Renal pelvis (tissue), 12 donors: ENCODE data around the gene KIAA0408. TPM values are rescaled to one million over a fixed set of nuclear protein-coding genes. Genes with fewer than 3 reads are reported as not detected.

Experiments
- DNase-seq: peaks from one replicate; pipeline ENCODE4 v3.0.0-alpha.2; 2013
- long read RNA-seq, 16 experiments: transcript quantifications; one replicate each; lab custom pipeline, GENCODE V29; 2026
- polyA plus RNA-seq, 3 donors: library from polyadenylated mRNA; unstranded; fragments of 120-200 nt; gene quantifications; one replicate each; pipeline ENCODE4 v1.2.1, GENCODE V29; 2013; ENCODE audit not compliant: insufficient read length in 3 of 3

Gene KIAA0408
- 1 to 10 TPM; 2.7 to 3.9 (median 3.1) TPM for polyA plus RNA-seq
- long read RNA-seq, donor 1: 0 reads
- long read RNA-seq, donor 2: 0 reads
- long read RNA-seq, donor 3: 0 reads
- long read RNA-seq, donor 4: 0 reads
- long read RNA-seq, donor 5, partial matches to known transcripts: 0 of 1 reads
- long read RNA-seq, donor 5, other reads (novel, unspliced or antisense): 0 of 1 reads
- long read RNA-seq, donor 6: 0 reads
- long read RNA-seq, donor 7: 0 reads
- long read RNA-seq, donor 8: 0 reads
- long read RNA-seq, donor 9, partial matches to known transcripts: 0 of 1 reads
- long read RNA-seq, donor 9, other reads (novel, unspliced or antisense): 0 of 1 reads
- long read RNA-seq, donor 10: 0 reads
- long read RNA-seq, donor 11: 0 reads
- long read RNA-seq, donor 12: 0 reads
- long read RNA-seq, donor 13: 0 reads
- long read RNA-seq, donor 14, partial matches to known transcripts: 0 of 1 reads
- long read RNA-seq, donor 14, other reads (novel, unspliced or antisense): 0 of 1 reads
- long read RNA-seq, donor 15, full-length matches to known transcripts: 2 of 2 reads
- long read RNA-seq, donor 15, partial matches to known transcripts: 0 of 2 reads
- long read RNA-seq, donor 15, other reads (novel, unspliced or antisense): 0 of 2 reads
- long read RNA-seq, donor 16: 0 reads

DNA sequence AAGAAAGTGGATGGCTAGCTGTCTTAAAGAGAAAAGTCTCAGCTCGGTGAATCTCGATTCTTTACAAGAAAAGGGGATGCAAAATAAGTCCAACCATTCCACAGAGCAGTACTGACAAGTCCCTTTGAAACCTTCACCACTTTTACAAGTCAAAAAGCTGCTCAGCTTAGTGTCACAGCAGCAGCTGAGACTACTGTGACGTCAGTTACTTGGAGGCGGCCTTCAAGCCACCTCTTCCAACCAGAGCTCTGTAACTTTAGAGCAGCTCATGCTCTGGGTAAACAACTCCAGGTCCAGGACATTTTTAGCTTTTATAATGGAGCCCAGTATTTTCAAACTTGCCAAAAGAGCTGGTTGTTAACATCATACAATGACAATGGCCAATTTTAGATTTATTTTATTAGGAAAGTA, at the start of gene KIAA0408:
TSS of gene KIAA0408 (minus strand) at position 159 of the 411 bp plus-strand sequence. CDS start 5,408 bp downstream, outside the sequence.
- peak; percentile 75 for DNase-seq

DNA sequence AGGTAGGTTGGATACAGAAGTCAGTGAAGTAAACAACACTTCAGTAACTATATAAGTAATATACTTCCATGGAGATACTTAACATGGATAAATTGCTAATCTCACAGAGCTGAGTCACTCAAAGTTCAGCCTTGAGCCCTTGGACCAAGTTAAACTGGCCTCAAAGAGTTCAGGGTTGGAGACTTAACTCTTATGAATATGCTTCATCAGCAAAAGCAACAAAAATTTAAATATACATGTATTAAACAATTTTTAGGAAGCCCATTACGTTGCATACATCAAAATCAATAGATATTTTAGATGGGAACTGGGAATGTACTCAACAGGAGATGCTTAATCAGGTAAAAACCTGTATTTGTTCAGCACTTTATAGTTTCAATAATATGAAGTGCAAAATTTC, 47.7 kb upstream of the KIAA0408 start:
- no peak for DNase-seq

DNA sequence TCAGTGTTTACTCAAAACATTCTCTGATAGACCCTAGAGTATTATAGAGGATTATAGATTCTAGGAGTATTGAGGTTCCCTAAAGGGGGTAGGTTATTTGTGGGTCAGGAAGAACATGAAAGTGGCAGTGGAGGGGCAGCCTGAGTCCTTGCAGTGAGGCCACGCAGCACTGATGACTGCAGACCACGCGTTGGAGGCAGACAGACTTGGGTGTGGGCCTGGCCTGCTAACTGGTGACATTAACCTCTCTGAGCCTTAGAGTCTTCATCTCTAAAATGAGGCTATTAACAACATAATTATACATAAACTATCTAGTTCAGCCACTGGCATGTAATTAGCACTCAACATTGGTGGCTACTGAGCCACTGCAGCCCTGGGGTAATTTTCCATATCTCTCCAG, 43.8 kb upstream of the KIAA0408 start:
- DNase-seq: no peak

DNA sequence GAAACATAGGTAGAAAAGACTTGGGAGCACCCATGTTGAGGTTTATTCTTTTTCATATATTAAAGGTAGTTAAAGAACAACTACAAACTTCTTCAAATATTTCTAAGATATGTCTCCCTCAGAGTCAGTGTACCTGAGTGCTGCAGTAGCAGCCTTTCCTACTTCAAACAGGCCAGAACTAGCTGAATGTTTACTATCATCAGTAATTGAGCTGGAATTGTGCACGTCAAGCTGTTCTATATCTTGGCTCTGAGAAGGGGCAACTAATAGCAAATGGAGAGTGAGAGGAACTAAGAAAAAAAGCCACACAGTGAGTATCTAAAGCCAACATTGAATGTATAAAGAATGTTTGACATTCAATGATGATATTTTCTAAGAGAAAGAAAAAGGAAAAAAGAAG, 38.2 kb upstream of the KIAA0408 start:
- DNase-seq: no peak

DNA sequence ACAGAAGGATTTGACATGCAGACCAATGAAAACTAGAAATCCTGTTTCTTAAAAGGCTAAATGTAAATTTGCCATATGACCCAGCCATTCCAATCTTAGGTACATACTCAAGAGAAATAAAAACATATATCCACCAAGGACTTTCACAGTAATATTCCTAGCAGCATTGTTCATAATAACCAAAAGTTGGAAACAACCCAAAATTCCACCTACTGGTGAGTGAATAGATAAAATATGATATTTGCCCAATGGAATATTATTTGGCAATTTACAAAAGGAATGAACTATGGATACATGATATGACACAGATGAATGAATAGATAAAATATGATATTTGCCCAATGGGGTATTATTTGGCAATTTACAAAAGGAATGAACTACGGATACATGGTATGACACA, 37.3 kb upstream of the KIAA0408 start:
- DNase-seq: no peak

DNA sequence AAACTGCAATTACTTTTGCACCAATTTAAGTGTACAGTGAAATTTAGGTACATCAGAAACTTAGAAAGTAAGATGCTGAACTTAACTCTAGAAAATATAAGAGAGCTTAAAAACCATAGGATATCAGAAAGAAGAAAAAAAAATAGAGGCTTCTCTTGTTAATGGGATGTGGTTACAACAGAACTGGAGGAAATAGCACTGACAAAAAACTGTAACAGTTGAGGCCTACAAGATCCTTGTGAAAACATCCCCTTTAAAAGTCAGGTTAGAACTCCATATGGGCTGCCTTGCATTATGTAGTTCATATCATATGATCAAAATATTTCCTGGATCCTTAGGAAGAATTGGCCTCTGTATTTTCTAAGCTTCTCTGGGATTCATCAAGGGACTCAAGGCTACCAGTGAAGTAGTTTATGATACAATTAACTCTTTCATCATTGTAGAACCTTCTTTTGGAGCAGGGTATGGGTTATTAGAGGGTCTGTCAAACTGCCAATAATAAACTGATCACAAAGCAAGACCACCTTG, 35.1 kb upstream of the KIAA0408 start:
- no peak for DNase-seq

DNA sequence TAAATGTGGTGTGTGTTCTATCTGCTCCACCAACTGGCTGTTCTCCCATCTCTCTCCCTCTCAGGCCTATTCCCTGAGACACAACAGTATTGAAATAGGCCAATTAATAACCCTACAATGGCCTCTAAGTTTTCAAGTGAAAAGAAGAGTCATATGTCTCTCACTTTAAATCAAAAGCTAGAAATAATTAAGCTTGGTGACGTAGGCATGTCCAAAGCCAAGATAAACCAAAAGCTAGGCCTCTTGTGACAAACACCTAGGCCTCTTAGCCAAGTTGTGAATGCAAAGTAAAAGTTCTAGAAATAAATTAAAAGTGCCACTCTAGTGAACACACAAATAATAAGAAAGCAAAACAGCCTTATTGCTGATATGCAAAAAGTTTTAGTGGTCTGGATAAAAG, 30.1 kb upstream of the KIAA0408 start:
- no peak for DNase-seq

DNA sequence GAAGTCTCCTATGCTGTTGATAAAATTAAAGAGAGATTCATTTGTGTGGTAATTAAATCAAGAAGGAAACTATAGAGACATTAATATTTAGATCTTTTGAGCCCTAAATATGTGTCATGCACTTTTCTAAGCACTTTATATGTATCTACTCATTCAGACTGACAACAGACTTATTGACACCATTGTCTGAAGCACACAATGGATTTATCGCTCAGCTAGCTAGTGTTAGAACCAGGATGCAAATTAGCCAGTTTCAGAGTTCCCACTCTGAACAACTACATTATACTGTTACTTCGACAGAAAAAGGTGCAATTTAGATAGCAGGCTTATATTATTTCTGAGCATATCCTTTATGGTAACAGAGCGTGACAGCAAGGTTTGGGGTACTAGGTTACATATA, 27.7 kb upstream of the KIAA0408 start:
- DNase-seq: no peak

DNA sequence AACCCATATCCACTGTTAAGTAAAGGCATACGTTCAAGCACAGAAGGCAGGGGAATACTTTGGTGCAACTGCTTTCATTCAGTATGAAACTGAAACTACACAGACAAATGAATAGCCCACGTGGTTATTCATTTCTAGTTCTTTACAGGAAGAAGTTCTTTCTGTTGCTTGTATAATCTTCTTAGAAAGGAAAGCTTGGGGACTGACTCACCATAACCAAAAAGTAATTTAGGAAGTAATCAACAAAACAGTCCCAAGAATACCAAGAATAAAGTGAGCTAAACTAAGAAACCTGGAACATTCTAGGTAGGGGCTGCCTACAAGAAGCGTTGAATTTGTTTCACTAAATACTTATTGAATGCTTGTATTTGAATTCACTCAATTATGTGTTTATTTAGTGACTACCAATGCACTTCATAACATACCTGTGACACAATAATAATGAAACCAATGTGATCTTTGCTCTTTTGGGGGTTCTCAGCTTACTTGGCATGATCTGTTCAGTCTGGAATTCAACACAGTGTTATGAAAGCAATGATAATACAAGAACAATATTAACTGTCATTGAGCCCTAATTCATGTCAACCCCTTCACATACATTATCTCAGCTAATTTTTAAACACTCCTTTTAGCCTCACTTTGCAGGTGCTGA, 25.1 kb upstream of the KIAA0408 start:
- no peak for DNase-seq

DNA sequence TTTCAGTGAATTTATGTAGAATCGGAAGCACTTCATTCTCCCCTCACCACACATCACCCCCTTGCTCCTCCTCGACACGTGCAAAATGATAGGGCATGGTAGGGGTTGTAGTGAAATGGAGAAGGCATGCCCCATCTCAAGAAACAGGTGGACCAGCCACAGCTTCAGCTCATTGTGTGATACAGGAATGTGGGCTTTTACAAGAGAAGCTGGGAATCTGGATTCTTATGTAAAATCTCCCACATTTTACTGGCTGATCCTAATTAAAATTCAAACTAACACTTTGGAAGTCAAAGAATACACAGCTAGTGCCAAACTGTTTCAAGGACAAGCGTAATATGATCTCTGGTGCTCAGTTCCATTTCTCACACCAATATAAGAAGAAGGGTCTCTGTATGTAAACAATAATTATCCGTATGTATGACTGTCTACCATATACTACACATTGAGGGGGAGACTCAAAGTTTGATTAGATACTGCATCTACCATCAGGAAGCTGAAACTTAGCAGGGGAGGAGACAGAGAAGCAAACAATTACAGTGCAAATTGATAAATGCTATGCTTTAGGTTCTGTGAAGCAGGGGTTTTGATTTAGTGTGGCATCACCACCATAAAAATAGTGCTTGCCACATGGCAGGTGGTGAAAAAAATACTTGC, 24.3 kb upstream of the KIAA0408 start:
- no peak for DNase-seq

DNA sequence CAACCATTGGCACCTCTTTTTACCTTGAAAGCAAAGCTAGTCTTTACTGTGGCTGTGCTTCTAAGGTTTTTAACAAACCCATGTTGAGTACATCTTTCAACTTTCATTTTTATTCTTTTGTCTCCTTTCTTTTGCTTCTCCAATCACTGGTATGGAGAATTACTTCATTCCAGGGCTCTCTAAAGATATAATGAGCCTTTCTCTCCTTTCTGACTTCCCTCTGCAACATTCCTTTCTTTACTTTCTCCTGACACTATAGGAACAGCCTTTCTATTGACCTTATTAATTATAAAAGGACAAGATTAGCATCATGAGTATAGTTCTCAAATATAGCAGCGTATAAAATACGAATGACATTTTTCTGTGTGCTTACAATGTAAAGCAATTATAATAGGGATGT, 23.1 kb upstream of the KIAA0408 start:
- no peak for DNase-seq

DNA sequence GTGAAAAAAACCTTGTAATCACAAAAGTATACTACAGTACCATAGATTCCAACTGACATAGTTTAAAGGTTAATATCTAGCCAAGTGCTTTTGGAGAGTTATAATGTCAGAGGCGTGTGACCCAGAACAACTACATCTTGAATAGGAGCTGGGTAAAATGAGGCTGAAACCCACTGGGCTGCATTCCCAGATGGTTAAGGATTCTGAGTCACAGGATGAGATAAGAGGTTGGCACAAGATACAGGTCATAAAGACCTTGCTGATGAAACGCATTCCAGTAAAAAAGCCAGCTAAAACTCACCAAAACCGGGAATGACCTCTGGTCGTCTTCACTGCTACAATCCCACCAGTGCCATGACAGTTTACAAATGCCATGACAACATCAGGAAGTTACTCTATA, 22.4 kb upstream of the KIAA0408 start:
- DNase-seq: no peak

DNA sequence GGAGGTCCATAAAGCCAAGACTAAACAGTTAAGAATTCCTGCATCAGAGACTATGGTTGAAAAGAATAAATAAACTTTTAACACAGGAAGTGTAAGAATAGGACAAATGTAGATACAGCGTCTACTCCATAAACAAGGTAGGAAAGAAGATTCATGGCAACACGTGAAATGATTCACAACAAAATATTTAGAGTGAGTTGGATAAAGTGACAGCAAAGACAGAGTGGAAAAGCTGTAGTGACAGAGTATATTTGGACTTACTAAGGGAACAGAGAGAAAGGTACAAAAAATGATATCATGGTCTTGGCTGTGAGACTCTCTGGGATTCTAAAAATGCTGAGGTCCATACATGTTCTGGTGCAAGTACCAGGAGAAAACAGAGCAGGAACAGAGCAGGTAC, 21.9 kb upstream of the KIAA0408 start:
- DNase-seq: no peak

DNA sequence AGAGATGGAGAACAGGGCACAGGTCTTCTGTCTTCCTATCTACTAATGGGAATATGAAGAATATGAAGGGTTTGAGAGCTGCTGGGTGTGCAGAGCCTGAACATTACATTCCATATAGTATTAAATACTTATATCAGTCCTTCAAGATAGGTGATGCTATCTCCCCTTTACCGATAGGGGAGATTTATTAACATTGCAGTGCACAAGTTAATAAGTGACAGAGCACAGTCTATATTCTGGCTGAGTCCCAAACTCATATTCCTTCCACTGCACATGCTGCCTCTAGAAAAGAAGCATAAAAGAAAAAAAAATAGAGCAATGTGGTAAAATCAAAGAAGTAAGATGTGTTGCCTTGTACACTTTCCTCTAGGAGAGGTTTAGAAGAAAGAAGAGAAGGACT, 18.5 kb upstream of the KIAA0408 start:
- DNase-seq: no peak

DNA sequence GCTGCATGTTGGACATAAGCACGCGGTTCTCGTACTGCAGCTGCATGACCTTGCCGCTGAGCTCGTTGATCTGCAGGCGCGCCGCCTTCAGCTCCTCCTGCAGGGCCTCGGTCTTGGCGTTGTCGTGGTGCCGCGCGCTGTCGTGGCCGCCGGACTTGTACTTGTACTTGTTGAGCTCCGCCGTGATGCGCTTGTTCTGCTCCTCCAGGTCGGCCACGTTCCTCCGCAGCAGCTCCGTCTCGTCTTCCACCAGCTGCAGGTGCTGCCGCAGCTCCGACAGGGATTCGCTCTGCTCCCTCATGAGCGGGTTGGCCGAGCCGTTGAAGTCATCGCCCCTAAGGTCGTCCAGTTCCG, 16.6 kb upstream of the KIAA0408 start:
- no peak for DNase-seq

DNA sequence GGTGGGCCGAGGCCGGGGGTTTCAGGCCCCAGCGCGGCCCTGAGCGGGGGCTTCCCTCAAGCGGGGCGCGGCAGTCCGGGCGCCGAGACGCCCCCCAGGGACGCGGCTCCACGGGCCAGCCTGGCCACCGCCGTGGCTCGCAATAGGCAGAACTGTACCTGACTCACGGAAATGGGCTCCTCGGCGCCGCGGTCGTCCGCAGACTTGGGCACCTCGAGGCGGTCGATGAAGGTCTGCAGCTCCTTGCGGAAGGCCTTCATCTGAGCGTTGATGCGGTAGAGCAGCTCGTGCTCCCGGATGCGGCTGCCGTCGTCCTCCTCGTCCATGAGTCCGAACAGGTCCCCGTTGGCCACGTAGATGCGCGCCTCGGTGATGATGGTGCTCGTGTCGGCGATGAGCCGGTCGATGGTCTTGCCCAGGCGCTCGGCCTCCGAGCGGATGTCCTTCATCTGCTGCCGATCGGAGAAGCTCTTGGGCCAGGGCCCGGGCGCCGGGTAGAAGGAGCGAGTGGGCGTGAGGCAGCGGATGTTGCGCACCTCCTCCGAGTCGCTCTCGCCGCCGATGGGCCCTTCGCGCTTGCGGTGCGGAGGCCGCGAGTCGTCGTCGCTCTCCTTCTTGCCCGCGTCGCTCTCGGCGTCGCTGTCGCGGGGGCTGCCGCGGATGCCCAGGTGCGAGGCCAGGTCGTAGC, 16.1 kb upstream of the KIAA0408 start:
- no peak for DNase-seq

DNA sequence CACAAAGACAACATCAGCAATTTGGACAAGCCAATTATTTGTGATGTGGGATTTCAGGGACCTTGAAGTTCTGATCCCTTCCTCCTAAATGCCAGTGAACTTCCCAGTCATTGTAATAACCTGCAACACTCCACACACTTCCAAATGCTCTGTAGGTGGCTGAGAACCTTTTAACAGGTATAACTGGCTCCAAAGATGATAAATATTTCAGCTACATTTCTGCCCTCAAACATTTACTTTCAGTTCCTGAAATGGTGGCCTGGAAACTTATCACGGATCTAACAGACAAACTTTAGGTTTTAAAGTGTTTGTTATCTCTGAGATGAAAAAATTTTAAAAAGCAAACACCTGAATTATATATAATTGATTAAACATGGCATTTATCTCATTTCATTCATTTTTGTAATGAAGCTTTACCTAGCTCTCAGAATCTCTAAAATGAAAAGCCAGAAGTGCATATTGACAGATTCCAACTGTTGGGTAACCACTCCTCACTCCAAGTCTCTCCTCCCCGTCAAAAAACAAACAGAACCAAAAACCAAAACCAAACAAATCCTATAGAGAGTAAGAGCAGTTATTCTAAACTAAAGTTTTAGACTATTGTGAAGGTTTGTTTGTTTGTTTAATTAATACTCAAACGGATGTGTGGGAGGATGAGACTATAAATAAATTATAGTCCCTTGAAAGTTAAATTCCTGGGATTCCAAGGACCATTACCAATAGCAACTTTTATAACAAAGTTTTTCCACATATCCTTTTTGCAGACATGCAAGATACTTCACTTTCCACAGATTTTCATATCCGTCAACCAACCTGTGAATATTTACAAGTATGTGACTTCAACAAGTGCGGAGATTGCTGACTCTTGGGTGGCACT, 12.4 kb upstream of the KIAA0408 start:
- DNase-seq: no peak

DNA sequence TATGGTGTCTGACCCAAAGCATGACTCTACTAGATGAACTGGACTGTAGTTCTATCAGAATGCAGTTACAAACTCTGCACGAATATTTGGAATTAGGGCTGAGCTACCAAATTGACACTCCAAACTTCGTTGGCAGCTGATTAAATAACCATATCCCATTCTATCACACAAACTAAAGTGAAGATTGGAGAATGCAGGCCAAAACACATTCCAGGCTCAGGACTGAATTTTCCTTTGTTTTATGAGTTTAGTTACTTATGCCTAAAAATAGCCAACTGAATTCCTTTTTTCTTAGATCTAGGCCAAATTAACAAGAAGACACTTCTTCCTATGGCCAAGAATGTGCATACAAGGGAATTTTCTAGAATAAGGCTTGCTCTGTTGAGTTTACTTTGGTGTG, 9.7 kb upstream of the KIAA0408 start:
- DNase-seq: no peak

DNA sequence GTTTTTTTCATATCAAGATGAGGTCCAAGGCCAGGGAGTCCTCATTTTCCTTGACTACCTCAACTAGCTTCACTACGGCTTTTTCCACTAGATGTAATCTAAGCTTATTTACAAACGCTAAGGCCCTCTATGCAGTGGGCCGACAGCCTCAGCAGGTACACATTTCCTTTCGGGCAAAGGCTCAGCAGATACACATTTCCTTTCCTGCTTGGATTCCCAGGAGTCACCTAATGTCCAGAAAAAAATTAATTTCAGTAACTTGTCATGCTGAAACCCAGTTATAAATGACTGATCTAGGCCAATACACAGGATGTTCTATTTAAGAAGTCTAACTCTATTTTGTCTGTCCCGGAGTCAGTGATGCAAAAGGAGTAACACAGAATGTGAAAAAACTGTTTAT, 7.2 kb upstream of the KIAA0408 start:
- no peak for DNase-seq

DNA sequence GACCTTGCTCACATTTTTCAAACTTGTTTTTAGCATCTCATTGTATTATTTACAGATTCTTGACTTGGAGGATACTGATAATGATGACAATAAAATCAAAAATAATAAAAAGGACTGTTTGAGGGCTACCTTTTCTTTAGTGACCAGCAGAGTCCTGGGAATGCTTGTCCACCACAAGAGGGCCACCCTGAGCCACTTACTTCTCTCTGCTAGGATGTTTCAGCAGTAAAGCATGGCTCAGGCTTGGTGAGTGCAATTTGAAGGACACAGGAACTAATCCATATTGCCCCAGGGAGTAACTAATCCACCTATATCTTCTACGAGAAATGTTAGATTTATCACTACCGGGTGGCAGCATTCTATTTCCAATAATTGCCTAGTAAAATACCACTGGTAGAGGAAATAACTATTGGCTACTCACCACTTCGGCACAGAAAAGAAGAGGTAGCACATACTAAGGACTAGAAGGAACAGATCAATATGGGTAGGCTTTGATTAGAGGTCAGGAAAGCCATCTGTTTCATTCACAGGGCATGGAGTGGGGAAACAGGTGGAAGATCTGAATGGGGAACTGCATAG, 5.8 kb upstream of the KIAA0408 start:
- peak; percentile 42 for DNase-seq
